Skeletal muscle tissue (tissue), 4 donors: ENCODE data around the gene ARHGAP42. TPM values are rescaled to one million over a fixed set of nuclear protein-coding genes. Genes with fewer than 3 reads are reported as not detected.

Experiments
- H3K27ac ChIP-seq: one replicate; pipeline ENCODE4 v1.7.0; 2013; ENCODE audit warnings: mild to moderate bottlenecking, low read depth, low read length, inconsistent platforms
- H3K27me3 ChIP-seq, 3 donors: one replicate each; pipeline ENCODE4 v1.7.0; 2013; ENCODE audit warnings: low read length in 3 of 3; ENCODE audit not compliant: control insufficient read depth in 3 of 3, insufficient read depth in 3 of 3
- H3K36me3 ChIP-seq, 3 donors: one replicate each; pipeline ENCODE4 v1.7.0; 2013; ENCODE audit warnings: low read length in 3 of 3; ENCODE audit not compliant: control insufficient read depth in 3 of 3, insufficient read depth in 3 of 3
- H3K4me1 ChIP-seq, 3 donors: one replicate each; pipeline ENCODE4 v1.7.0; 2013; ENCODE audit warnings: low read length in 3 of 3, mild to moderate bottlenecking in 3 of 3; ENCODE audit not compliant: control insufficient read depth in 3 of 3, insufficient read depth in 3 of 3
- H3K4me3 ChIP-seq, 3 donors: one replicate each; pipeline ENCODE4 v1.7.0; 2013; ENCODE audit warnings: low read length in 3 of 3
- H3K9ac ChIP-seq, 3 donors: one replicate each; pipeline ENCODE4 v1.7.0; 2013; ENCODE audit warnings: low read length in 3 of 3, mild to moderate bottlenecking in 3 of 3, moderate library complexity in 2 of 3, low read depth in 1 of 3
- H3K9me3 ChIP-seq, 3 donors: one replicate each; pipeline ENCODE4 v1.7.0; 2013; ENCODE audit warnings: low read length in 3 of 3; ENCODE audit not compliant: control insufficient read depth in 3 of 3
- total RNA-seq: library from RNA; depleted of rRNA; stranded (reverse); fragments of >200 nt; gene quantifications from one replicate; pipeline ENCODE4 v1.2.3, GENCODE V29; 2014
- donor health status: Osteomylitis.

Gene ARHGAP42
- total RNA-seq, 1 donor from 2014 or later: 23.5 TPM

DNA sequence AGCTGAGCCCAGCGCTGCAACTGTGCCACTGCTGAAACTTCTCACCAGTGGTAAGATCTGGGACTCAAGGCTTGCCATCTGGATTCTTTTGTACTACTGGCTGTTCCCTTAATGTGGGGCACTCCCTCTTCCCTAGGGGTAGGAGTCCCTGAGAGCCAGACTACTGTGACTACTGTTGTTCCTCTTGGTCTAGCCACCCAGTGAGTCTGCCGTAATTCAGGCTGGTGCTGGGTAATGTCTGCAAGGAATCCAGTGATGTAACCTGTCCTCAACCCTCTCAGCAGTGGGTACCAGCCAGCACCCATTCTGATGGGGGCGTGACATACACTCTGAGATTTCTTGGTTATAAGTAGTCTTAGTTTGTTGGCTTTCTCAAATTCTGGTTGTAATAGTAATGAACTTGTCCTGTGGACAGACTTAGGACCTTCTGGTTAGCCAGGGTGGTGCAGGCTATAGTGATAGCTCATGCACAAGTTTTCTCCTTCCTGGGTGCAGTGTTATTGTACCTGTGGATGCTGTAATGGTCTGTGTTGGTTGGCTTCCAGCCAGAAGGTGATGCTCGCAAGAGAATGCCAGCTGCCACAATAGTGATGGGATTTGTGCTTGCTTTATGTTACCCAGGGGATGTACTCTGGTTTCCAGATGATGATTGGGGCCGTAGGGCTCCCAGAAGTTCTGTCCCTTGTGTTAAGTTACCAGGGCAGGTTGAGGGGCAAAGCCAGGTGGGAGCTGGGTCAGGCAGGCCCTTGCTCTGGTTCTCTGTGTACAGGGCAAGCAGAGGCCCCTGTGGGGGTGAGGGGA, 65.5 kb downstream of the ARHGAP42 start:
- Histone ChIP-seq H3K27me3 (no peaks in the 10 kb centered on the region), H3K4me3 (no peak overlapping the region), H3K36me3 (no peaks in the 10 kb centered on the region), H3K9ac (no peak overlapping the region), H3K9me3 (no peaks in the 10 kb centered on the region), H3K4me1 (peaks cover 6 to 12% (median 7%) of the 10 kb centered on the region in 3 donors), H3K27ac (no peak overlapping the region)

DNA sequence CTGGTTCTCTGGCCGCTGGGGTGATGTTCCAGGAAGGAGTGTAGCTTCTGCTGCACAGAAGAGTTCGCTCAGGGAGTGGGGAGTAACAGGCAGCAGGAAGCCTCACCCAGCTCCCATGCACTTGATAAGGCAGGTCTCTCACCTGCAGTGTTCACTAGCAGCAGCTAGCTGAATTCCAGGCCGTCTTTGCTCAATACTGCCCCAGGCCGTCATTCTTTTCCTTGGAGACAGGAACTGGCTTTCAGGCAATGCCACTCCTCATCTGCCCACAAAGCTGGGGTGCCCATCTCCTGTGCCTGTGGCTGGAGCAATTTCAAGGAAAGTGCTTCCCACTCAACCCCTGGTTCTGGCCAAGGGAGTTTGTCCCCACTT, 66.1 kb downstream of the ARHGAP42 start:
- Histone ChIP-seq H3K9me3 (no peaks in the 10 kb centered on the region), H3K4me1 (peaks cover 6 to 12% (median 7%) of the 10 kb centered on the region in 3 donors), H3K36me3 (no peaks in the 10 kb centered on the region), H3K27ac (no peak overlapping the region), H3K27me3 (no peaks in the 10 kb centered on the region), H3K4me3 (no peak overlapping the region), H3K9ac (no peak overlapping the region)

DNA sequence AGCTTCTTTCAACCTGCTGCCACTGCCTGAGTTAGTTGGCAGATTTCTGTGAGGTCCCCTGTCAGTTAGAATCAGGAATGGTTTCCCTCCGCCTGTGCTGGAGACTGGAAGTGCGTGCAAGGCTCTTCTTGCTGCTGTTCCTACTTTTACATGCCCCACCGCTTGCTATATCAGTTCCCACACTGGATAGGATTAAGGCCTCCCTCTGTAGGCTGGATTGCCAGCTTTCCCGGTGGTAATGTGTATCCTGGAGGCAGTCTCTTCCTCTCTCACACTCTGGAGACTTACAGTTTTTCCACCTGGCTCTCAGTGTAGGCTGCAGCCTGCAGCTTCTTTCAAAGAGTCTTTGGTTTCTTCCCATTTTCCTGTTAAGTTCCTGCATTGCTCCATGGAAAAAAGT, 66.5 kb downstream of the ARHGAP42 start:
- Histone ChIP-seq H3K36me3 (no peaks in the 10 kb centered on the region), H3K27me3 (no peaks in the 10 kb centered on the region), H3K4me3 (no peak overlapping the region), H3K4me1 (peaks cover 6 to 12% (median 7%) of the 10 kb centered on the region in 3 donors), H3K27ac (no peak overlapping the region), H3K9ac (no peak overlapping the region), H3K9me3 (no peaks in the 10 kb centered on the region)

DNA sequence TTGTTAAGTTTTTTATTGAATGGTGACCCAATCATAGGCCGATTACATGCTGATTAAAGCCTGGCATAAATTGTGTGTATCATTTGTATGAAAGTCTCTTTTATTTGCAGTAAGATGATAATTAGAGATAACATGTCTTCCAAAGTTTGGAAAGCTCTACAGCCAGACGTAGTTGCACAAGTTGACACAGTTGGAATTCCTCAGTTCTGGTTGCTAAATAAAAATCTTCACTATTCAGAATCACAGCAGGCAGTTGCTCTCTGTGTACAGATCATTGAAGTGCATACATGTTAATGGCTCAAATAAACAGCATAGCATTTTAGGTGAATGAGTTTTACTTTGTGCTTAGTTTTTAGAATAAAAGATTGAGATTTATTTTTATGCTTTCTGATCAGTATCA, 69.5 kb downstream of the ARHGAP42 start:
- H3K9ac ChIP-seq: no peak overlapping the region
- no peak overlapping the region for H3K27ac ChIP-seq
- no peaks in the 10 kb centered on the region for H3K9me3 ChIP-seq
- no peaks in the 10 kb centered on the region for H3K27me3 ChIP-seq
- no peak overlapping the region for H3K4me3 ChIP-seq
- no peaks in the 10 kb centered on the region for H3K36me3 ChIP-seq
- H3K4me1 ChIP-seq: peaks cover 6 to 12% (median 7%) of the 10 kb centered on the region in 3 donors

DNA sequence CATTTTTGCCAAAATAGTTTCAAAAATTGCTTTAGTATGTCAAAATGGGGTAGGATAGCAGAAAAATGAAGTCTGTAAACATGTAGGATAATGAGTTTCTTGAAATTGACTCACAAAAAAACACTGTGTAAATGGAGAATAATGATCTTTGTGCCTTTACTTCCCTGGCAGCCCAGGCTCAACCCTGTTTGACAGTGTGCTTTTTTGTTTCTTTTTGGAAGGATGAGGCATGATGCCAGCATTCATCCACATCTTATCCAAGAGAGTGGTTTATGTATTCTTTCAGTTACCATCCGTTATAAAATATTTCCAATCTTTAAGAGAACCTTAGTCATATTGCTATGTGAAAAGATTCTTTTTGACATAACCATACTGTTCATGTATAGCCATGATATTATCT, 70.6 kb downstream of the ARHGAP42 start:
- Histone ChIP-seq H3K9me3 (no peaks in the 10 kb centered on the region), H3K27ac (no peak overlapping the region), H3K4me1 (peaks cover 6 to 8% (median 7%) of the 10 kb centered on the region in 3 donors), H3K4me3 (no peak overlapping the region), H3K27me3 (no peaks in the 10 kb centered on the region), H3K9ac (no peak overlapping the region), H3K36me3 (no peaks in the 10 kb centered on the region)

DNA sequence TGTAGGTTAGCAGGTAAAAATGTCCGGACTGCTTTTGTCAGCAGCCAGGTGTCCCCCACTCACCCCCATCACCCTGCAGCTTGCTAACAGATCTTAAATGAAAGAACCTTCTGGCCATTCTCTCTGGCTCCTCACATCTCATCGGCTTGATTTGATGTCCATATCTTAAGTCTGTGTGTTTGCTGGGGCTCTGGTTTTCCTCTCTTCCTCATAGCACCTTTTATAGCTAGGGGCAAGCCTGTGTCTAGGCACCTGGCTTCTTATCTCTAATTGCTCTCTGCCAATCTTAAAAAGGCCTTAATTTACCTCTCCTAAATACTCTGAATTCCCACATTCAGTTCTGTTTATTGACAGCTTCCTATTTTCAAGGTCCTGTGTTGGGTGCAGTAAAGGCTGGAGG, 72.0 kb downstream of the ARHGAP42 start:
- Histone ChIP-seq H3K4me1 (peaks cover 0 to 3% (median 0%) of the 10 kb centered on the region in 3 donors), H3K9me3 (no peaks in the 10 kb centered on the region)

DNA sequence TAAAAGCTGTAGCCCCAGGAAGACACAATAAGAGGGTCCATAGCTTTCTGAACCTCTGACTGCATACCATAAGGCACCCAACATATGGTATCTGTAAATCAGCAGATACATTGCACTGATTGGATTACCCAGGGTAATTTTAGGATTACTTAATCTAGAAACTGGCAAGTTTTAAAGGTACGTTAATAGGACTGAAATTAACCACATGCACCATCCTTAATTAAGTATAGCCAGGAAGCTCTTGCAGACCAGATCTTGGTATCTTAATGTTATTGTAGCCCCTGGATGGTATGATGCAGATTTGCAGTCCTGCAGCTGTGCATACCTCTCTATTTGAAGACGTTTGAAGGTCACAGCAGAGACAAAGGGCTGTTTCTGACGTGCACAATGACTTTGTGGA, 72.8 kb downstream of the ARHGAP42 start:
- Histone ChIP-seq H3K4me1 (peaks cover 0 to 3% (median 0%) of the 10 kb centered on the region in 3 donors), H3K9me3 (no peaks in the 10 kb centered on the region), H3K4me3 (no peak overlapping the region)

More for the DNA sequence above, 72.0 kb downstream of the ARHGAP42 start:
- Histone ChIP-seq H3K36me3 (no peaks in the 10 kb centered on the region), H3K27ac (no peak overlapping the region), H3K27me3 (no peaks in the 10 kb centered on the region), H3K9ac (no peak overlapping the region), H3K4me3 (no peak overlapping the region)

DNA sequence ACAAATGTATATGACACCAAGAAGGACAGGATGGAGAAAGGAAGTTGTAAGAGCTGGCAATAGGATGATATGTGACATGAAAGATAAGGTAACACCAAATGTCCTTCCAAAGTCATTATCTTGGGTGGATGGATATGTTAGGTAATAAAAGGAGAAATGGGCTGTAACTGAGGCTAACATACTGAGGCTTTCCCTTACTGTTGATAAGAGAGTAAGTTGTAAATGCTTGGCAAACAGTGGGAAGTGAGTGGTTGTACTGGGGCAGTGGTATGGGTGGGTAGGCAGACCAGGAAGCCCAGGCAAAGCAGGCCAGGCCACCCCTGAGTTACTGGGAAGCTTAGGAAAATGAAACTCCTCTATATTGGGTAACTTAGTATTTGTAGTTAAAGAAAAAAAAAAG, 73.7 kb downstream of the ARHGAP42 start:
- peaks cover 0 to 3% (median 0%) of the 10 kb centered on the region in 3 donors for H3K4me1 ChIP-seq
- H3K27ac ChIP-seq: no peak overlapping the region
- H3K9ac ChIP-seq: no peak overlapping the region
- H3K9me3 ChIP-seq: no peaks in the 10 kb centered on the region
- no peaks in the 10 kb centered on the region for H3K36me3 ChIP-seq
- no peak overlapping the region for H3K4me3 ChIP-seq
- H3K27me3 ChIP-seq: no peaks in the 10 kb centered on the region

More for the DNA sequence above, 72.8 kb downstream of the ARHGAP42 start:
- H3K27me3 ChIP-seq: no peaks in the 10 kb centered on the region
- no peak overlapping the region for H3K9ac ChIP-seq
- no peaks in the 10 kb centered on the region for H3K36me3 ChIP-seq
- no peak overlapping the region for H3K27ac ChIP-seq

DNA sequence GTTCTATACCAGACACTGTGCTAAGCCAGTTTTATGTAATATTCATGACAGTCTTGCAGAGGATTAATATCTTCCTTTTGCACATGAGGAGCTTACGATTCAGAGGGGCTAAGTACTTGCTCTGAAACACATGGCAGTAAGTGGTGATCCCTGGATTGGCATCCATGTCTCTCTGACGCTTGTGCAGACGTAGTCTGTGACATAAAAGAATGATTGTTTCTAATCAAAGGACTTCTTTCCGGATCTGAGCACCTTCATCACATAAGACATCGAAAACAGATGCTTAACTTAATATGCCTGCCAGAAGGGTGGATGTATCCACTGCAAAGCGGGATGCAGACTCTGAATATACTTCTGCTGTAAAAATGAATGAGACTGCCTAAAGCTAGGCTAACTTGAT, 74.8 kb downstream of the ARHGAP42 start:
- Histone ChIP-seq H3K9ac (no peak overlapping the region), H3K27me3 (no peaks in the 10 kb centered on the region), H3K4me3 (no peak overlapping the region), H3K9me3 (no peaks in the 10 kb centered on the region), H3K4me1 (no peaks in the 10 kb centered on the region), H3K27ac (no peak overlapping the region), H3K36me3 (no peaks in the 10 kb centered on the region)

DNA sequence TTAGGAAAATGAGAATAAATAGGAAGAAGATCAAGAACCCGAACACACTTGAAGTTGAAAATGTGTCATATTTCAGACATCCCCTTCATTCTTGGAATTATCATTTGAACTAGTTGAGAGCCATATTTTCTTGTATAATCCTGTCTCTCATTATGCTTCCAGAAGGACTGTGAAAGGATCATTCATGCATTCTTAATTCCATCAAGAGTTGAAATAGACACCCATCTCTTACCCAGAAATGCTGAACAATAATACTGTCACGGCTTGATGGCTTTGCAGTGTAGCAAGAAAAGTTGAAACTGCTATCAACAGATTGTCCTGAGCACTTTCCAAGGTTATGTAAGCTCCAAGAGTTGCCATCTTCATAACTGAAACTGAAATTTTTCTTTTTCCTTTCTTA, 79.7 kb downstream of the ARHGAP42 start:
- Histone ChIP-seq H3K27ac (no peak overlapping the region), H3K9me3 (no peaks in the 10 kb centered on the region), H3K9ac (no peak overlapping the region), H3K4me1 (peaks cover 0 to 3% (median 0%) of the 10 kb centered on the region in 3 donors), H3K4me3 (no peak overlapping the region), H3K27me3 (no peaks in the 10 kb centered on the region), H3K36me3 (no peaks in the 10 kb centered on the region)
